Measurements from ENCODE around the gene RNF130. TPM values are rescaled to one million over a fixed set of nuclear protein-coding genes. Genes with fewer than 3 reads are reported as not detected.

Gene RNF130, protein sequence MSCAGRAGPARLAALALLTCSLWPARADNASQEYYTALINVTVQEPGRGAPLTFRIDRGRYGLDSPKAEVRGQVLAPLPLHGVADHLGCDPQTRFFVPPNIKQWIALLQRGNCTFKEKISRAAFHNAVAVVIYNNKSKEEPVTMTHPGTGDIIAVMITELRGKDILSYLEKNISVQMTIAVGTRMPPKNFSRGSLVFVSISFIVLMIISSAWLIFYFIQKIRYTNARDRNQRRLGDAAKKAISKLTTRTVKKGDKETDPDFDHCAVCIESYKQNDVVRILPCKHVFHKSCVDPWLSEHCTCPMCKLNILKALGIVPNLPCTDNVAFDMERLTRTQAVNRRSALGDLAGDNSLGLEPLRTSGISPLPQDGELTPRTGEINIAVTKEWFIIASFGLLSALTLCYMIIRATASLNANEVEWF
- total RNA-seq (10 to 100 TPM; 54.7 to 75.1 (median 66.7) TPM), polyA plus RNA-seq (100 to 1,000 TPM in 1 of 2 donors, 10 to 100 TPM in 1; 74.0 to 120 TPM)
- long read RNA-seq, donor 1, transcript RNF130-205 (9 exons, 2,263 nt): major isoform, 154 of 178 reads
- long read RNA-seq, donor 1, partial matches to known transcripts: 9 of 178 reads
- long read RNA-seq, donor 1, other reads (novel, unspliced or antisense): 15 of 178 reads
- long read RNA-seq, donor 2, transcript RNF130-205 (9 exons, 2,263 nt): major isoform, 24 of 26 reads
- long read RNA-seq, donor 2, partial matches to known transcripts: 0 of 26 reads
- long read RNA-seq, donor 2, other reads (novel, unspliced or antisense): 0 of 26 reads
- long read RNA-seq, donor 3, transcript RNF130-205 (9 exons, 2,263 nt): major isoform, 175 of 197 reads
- long read RNA-seq, donor 3, partial matches to known transcripts: 8 of 197 reads
- long read RNA-seq, donor 3, other reads (novel, unspliced or antisense): 10 of 197 reads

DNA sequence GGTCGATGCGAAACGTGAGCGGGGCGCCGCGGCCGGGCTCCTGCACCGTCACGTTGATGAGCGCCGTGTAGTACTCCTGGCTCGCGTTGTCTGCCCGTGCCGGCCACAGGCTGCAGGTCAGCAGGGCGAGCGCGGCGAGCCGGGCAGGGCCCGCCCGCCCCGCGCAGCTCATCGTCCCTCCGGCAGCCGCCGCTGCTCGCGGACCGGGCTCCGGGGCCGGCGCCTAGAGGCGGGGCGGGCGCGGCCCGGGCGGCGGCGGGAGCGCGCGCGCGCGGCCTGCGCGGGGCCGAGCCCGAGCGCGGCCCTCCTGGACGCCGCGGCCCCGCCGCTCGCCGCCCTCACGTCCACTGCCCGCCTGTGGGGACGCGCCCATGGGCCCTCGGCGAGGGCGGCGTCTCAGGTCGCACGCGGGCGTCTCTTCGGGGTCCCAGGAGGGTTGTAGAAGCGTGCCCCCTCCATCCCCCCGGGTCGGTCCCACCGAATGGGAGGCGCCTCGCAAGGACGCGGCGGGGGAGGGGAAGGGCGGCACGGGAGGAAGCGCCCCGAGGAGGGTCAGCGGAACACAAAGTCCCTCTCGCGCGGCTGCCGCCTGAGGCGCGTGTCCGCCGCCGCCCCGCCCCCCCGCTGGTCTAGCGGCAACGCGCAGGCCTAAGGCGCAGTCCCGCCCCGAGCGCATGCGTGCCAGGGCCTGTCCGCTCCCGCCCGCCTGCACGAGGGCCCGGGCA, at the start of gene RNF130:
Gene RNF130 (minus strand): TSS at position 229 of the 725 bp plus-strand sequence. CDS start 57 bp downstream, at position 172.
- H3K36me3 ChIP-seq: no peaks in the 10 kb centered on the region
- WGBS, 3 donors: 0 to 1% (median 1%) methylated on average over 20 to 113 of the region's 113 CpGs
- peaks cover 9% of the 10 kb centered on the region for H3K4me1 ChIP-seq (ENCODE audit: insufficient read depth)
- DNase-seq: peak; percentile 92 to 97 (median 95)
- peak; percentile 58 for TF ChIP-seq POLR2A (IDR thresholded peaks at IDR 0.05)
- TF ChIP-seq, protein P1, sequence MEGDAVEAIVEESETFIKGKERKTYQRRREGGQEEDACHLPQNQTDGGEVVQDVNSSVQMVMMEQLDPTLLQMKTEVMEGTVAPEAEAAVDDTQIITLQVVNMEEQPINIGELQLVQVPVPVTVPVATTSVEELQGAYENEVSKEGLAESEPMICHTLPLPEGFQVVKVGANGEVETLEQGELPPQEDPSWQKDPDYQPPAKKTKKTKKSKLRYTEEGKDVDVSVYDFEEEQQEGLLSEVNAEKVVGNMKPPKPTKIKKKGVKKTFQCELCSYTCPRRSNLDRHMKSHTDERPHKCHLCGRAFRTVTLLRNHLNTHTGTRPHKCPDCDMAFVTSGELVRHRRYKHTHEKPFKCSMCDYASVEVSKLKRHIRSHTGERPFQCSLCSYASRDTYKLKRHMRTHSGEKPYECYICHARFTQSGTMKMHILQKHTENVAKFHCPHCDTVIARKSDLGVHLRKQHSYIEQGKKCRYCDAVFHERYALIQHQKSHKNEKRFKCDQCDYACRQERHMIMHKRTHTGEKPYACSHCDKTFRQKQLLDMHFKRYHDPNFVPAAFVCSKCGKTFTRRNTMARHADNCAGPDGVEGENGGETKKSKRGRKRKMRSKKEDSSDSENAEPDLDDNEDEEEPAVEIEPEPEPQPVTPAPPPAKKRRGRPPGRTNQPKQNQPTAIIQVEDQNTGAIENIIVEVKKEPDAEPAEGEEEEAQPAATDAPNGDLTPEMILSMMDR (IDR thresholded peaks at IDR 0.05): no peak
- no peaks in the 10 kb centered on the region for H3K9me3 ChIP-seq
- intact Hi-C loops (cut with DNase I): loop anchor here in 2 of 4 donors (10.0 kb wide), 1 partner anchor 167 kb away; the partner anchor contains the start of gene TBC1D9B (in 2 of the 2)
- H3K27ac ChIP-seq: peak within 1 kb of the TSS; percentile 87 to 98
- H3K27me3 ChIP-seq: no peaks in the 10 kb centered on the region
- peak within 1 kb of the TSS; percentile 99 for H3K4me3 ChIP-seq

DNA sequence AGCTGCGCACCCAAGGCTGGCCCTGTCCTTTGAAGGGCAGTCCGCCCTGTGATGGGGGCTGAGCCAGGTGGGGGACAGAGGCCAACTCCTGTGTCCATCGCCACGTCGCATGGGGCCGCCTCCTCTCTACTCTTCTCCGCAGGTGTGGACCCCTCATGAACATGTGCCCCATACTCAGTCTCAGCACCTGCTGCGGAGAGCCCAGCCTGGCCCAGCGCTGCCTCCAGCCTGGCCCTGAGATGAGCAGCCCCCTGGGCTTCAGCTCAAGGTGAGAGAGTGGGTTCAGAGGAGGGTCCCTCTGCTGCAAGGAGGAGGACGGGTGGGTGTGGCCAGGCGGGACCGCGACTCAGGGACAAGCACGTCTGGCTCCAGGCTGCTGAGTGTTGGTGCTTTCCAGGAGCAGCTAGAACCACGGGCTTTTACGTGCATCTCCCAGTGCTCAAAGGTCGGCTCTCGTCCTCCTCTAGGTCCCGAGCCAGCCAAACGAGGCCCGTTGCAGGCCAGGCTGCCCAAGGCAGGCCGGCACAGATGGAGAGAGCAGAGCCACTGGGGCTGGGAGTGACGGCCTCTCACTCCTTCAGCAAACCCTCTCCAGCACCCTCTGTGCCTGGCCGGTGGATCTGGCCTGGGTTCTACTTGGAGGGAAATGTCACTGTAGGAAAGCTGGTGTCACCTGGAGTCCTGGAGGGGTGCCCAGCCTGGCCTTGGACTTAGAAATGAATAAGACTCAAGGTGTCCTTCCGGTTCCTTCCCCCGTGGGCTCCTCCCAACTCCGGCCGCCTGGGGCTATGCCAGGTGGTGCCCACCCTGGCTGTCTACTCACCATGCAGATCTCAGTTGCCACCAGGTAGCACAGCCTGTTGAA, 48.9 kb upstream of the RNF130 start:
- no peaks in the 10 kb centered on the region for H3K9me3 ChIP-seq
- peak in 1 of 5 donors; percentile 21 for DNase-seq
- intact Hi-C loops (cut with DNase I): no loop called here
- no peak for TF ChIP-seq POLR2A (IDR thresholded peaks at IDR 0.05)
- TF ChIP-seq, protein P1 (IDR thresholded peaks at IDR 0.05): no peak
- no peak for TF ChIP-seq EP300 (IDR thresholded peaks at IDR 0.05)
- H3K27me3 ChIP-seq: no peaks in the 10 kb centered on the region
- H3K4me3 ChIP-seq: no peak overlapping the region
- WGBS, 3 donors: 66 to 81% (median 80%) methylated on average over 27 to 28 of the region's 28 CpGs
- no peaks in the 10 kb centered on the region for H3K36me3 ChIP-seq
- no peaks in the 10 kb centered on the region for H3K4me1 ChIP-seq (ENCODE audit: insufficient read depth)
- H3K27ac ChIP-seq: no peak overlapping the region

DNA sequence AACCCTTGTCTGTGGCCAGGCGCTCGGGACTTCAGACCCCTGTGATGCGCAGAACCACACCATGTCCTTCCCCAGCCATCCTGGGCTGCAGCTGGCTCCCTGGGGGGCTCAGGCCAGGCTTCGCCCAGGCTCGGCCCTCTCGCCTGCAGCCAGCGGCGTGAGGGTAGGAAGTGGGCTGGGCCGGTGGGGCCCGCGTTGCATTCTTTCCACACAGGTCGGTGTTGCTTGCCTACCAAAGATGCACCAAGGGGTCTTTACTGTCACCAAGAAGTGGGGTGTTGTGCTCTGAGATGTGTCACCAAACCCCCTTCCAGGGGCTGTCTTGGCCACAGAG, 48.3 kb upstream of the RNF130 start:
- intact Hi-C loops (cut with DNase I): no loop called here
- peak in 1 of 5 donors; percentile 12 for DNase-seq
- 85 to 90% (median 87%) methylated on average over 11 to 12 of the region's 12 CpGs for WGBS, 3 donors
- Histone ChIP-seq H3K36me3 (no peaks in the 10 kb centered on the region), H3K4me1 (ENCODE audit: insufficient read depth) (no peaks in the 10 kb centered on the region), H3K27ac (no peak overlapping the region), H3K27me3 (no peaks in the 10 kb centered on the region), H3K4me3 (no peak overlapping the region), H3K9me3 (no peaks in the 10 kb centered on the region)
- TF ChIP-seq EP300 (IDR thresholded peaks at IDR 0.05) (no peak), POLR2A (IDR thresholded peaks at IDR 0.05) (no peak)
- TF ChIP-seq, protein P1 (IDR thresholded peaks at IDR 0.05): no peak
